ENCODE results near the gene KCNT1.

The KCNT1 gene

DNA sequence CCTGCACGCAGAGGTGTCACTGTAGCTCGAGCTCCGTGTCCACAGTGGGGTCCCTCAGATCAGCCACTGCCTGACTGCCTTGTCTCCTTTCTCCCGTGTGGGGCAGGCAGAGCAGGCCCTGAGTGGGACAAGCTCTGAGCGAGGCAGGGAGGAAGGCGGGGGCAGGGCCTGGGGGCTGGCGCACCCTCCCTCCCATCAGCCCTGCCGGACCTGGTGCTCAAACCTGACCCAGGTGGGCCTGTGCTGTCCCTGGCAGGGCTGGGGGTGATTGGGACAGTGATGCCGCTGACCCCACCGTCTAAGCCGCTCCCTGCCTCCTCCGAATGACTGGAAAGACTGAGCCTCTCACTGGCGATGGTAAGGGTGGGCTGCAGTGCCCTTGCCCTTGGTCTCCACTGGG lies 60.9 kb downstream of the KCNT1 start:
- TF ChIP-seq, protein P1, sequence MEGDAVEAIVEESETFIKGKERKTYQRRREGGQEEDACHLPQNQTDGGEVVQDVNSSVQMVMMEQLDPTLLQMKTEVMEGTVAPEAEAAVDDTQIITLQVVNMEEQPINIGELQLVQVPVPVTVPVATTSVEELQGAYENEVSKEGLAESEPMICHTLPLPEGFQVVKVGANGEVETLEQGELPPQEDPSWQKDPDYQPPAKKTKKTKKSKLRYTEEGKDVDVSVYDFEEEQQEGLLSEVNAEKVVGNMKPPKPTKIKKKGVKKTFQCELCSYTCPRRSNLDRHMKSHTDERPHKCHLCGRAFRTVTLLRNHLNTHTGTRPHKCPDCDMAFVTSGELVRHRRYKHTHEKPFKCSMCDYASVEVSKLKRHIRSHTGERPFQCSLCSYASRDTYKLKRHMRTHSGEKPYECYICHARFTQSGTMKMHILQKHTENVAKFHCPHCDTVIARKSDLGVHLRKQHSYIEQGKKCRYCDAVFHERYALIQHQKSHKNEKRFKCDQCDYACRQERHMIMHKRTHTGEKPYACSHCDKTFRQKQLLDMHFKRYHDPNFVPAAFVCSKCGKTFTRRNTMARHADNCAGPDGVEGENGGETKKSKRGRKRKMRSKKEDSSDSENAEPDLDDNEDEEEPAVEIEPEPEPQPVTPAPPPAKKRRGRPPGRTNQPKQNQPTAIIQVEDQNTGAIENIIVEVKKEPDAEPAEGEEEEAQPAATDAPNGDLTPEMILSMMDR (IDR thresholded peaks at IDR 0.05; ENCODE audit: control insufficient read depth, extremely low read depth, insufficient read depth): no peak
- H3K4me3 ChIP-seq (ENCODE audit: low read depth, low read length): no peak overlapping the region
- DNase-seq (ENCODE audit: low read depth): no peak

DNA sequence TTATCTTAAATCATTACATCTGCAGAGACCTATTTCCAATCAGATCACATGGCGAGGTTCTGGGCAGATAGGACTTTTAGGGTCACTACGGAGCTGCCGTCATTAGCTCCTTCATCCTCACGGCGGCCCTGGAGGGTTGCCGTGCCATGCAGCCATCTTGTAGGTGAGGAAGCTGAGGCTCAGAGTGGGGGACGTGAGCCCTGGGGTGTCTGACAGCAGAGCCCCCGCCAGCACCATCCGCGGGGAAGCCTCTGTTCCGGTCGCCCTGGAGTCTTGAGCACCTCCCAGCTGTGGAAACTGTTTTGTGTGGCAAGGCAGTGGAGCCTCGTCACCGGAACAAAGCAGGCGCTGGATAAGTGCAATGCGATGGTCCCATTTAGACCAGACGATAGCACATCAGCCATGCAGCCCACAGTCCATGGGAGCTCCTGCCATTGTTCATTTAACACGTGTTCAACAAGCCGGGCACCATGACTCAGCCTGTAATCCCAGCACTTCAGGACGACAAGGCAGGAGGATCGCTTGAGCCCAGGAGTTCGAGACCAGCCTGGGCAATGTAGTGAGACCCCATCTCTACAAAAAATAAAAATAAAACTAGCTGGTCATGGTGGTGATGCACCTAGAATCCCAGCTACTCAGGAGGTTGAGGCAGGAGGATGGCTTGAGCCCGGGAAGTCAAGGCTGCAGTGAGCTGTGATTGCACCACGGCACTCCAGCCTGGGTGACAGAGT lies 61.9 kb downstream of the KCNT1 start:
- TF ChIP-seq, protein P1 (IDR thresholded peaks at IDR 0.05; ENCODE audit: control insufficient read depth, extremely low read depth, insufficient read depth): no peak
- no peak overlapping the region for H3K4me3 ChIP-seq (ENCODE audit: low read depth, low read length)
- DNase-seq (ENCODE audit: low read depth): no peak

- no peak overlapping the region for H3K4me3 ChIP-seq (ENCODE audit: low read depth, low read length)
- DNase-seq (ENCODE audit: low read depth): no peak
- TF ChIP-seq, protein P1 (IDR thresholded peaks at IDR 0.05; ENCODE audit: control insufficient read depth, extremely low read depth, insufficient read depth): no peak
Measured at GRCh38 chr9:135764731-135765130, 62.7 kb downstream of the KCNT1 start.

GRCh38 chr9:135765416-135765815 lies 63.4 kb downstream of the KCNT1 start:
- TF ChIP-seq, protein P1 (IDR thresholded peaks at IDR 0.05; ENCODE audit: control insufficient read depth, extremely low read depth, insufficient read depth): no peak
- no peak for DNase-seq (ENCODE audit: low read depth)
- H3K4me3 ChIP-seq (ENCODE audit: low read depth, low read length): no peak overlapping the region

GRCh38 chr9:135766251-135766650 lies 64.3 kb downstream of the KCNT1 start:
- DNase-seq (ENCODE audit: low read depth): no peak
- TF ChIP-seq, protein P1 (IDR thresholded peaks at IDR 0.05; ENCODE audit: control insufficient read depth, extremely low read depth, insufficient read depth): no peak
- H3K4me3 ChIP-seq (ENCODE audit: low read depth, low read length): no peak overlapping the region

GRCh38 chr9:135766707-135767106 lies 64.7 kb downstream of the KCNT1 start:
- no peak for DNase-seq (ENCODE audit: low read depth)
- TF ChIP-seq, protein P1 (IDR thresholded peaks at IDR 0.05; ENCODE audit: control insufficient read depth, extremely low read depth, insufficient read depth): no peak
- no peak overlapping the region for H3K4me3 ChIP-seq (ENCODE audit: low read depth, low read length)

All from LNCaP clone FGC (cell line).